Activated CD4-positive, alpha-beta T cell treated with anti-CD3 and anti-CD28 coated beads, Interleukin-2, Interleukin-4, amounts not matched to agents 100 ng/mL and 50 ng/mL, durations not matched to agents 16 hours and 8 hours (primary cell): ENCODE measurements around the gene MCM5.
"Not testable (repeated sequence)": the region's sequence is repeated elsewhere in the genome, so short reads cannot be mapped to it uniquely, and the experiment has no call there.

Source experiments
- DNase-seq: peaks from one replicate; pipeline ENCODE4 v3.0.0-alpha.2; 2020; ENCODE audit warnings: low spot score

MCM5 gene

GRCh38 chr22:35452351-35452781 is 52.4 kb downstream of the MCM5 start:
- DNase-seq: no peak

GRCh38 chr22:35452810-35453743 is 53.1 kb downstream of the MCM5 start:
- DNase-seq: no peak

GRCh38 chr22:35454416-35455054 is 54.6 kb downstream of the MCM5 start:
- DNase-seq: no peak

- DNase-seq: no peak
Observed at GRCh38 chr22:35455529-35455928, 55.6 kb downstream of the MCM5 start.

GRCh38 chr22:35456757-35457156 is 56.8 kb downstream of the MCM5 start:
- DNase-seq: no peak

GRCh38 chr22:35457729-35458546 is 58.0 kb downstream of the MCM5 start:
- no peak for DNase-seq

- DNase-seq: no peak
Observed at GRCh38 chr22:35458547-35459422, 58.8 kb downstream of the MCM5 start.

GRCh38 chr22:35459423-35459894 is 59.5 kb downstream of the MCM5 start:
- no peak for DNase-seq

GRCh38 chr22:35459976-35460375 is 60.0 kb downstream of the MCM5 start:
- DNase-seq: not testable (repeated sequence)

- no peak for DNase-seq
Observed at GRCh38 chr22:35460688-35461087, 60.7 kb downstream of the MCM5 start.

- no peak for DNase-seq
Observed at GRCh38 chr22:35462498-35463230, 62.7 kb downstream of the MCM5 start.

- DNase-seq: no peak
Observed at GRCh38 chr22:35463231-35463933, 63.4 kb downstream of the MCM5 start.

GRCh38 chr22:35464399-35464798 is 64.5 kb downstream of the MCM5 start:
- no peak for DNase-seq

- no peak for DNase-seq
Observed at GRCh38 chr22:35465109-35465701, 65.3 kb downstream of the MCM5 start.

GRCh38 chr22:35467681-35468434 is 67.9 kb downstream of the MCM5 start:
- DNase-seq: no peak

- no peak for DNase-seq
Observed at GRCh38 chr22:35470903-35471321, 71.0 kb downstream of the MCM5 start.

GRCh38 chr22:35471566-35471965 is 71.6 kb downstream of the MCM5 start:
- not testable (repeated sequence) for DNase-seq

- no peak for DNase-seq
Observed at GRCh38 chr22:35472488-35472887, 72.5 kb downstream of the MCM5 start.

- DNase-seq: no peak
Observed at GRCh38 chr22:35473971-35474370, 74.0 kb downstream of the MCM5 start.
